ENCODE data around the gene PSMC1. TPM values are rescaled to one million over a fixed set of nuclear protein-coding genes. Genes with fewer than 3 reads are reported as not detected.
A peak's percentile ranks its signal among the peaks of the same experiment; 100 is the strongest.

The PSMC1 gene
- polyA plus RNA-seq, 2 donors = 64.1 to 135 TPM

- Histone ChIP-seq H3K36me3 (ENCODE audit: control insufficient read depth in 2 of 2, insufficient read depth in 2 of 2, low read length in 1 of 2) (peaks cover 6 to 49% of the 10 kb centered on the region in 2 donors), H3K4me3 (ENCODE audit: low read depth in 1 of 2, low read length in 2 of 2) (no peak overlapping the region), H3K27ac (ENCODE audit: low read depth in 2 of 2, low read length in 1 of 2) (no peak overlapping the region), H3K4me1 (ENCODE audit: control insufficient read depth in 2 of 2, insufficient read depth in 2 of 2, low read length in 1 of 2) (no peaks in the 10 kb centered on the region), H3K27me3 (ENCODE audit: control insufficient read depth in 1 of 2, insufficient read depth in 2 of 2, low read length in 2 of 2) (no peaks in the 10 kb centered on the region), H3K9me3 (ENCODE audit: control insufficient read depth in 2 of 2, insufficient read depth in 1 of 2, low read depth in 1 of 2, low read length in 1 of 2) (no peaks in the 10 kb centered on the region)
- 47 to 50% methylated on average over 8 of the region's 8 CpGs for WGBS, 2 donors
These were observed 18.6 kb downstream of the PSMC1 start for GRCh38 chr14:90274808-90275457.

GRCh38 chr14:90275458-90275814, 19.1 kb downstream of the PSMC1 start:
- H3K27ac ChIP-seq (ENCODE audit: low read depth in 2 of 2, low read length in 1 of 2) = peak overlapping the region in 1 of 2 donors; percentile 52
- H3K36me3 ChIP-seq (ENCODE audit: control insufficient read depth in 2 of 2, insufficient read depth in 2 of 2, low read length in 1 of 2) = peaks cover 7 to 47% of the 10 kb centered on the region in 2 donors

GRCh38 chr14:90275820-90276219, 19.5 kb downstream of the PSMC1 start:
- Histone ChIP-seq H3K27ac (ENCODE audit: low read depth in 2 of 2, low read length in 1 of 2) (no peak overlapping the region), H3K27me3 (ENCODE audit: control insufficient read depth in 1 of 2, insufficient read depth in 2 of 2, low read length in 2 of 2) (no peaks in the 10 kb centered on the region), H3K4me3 (ENCODE audit: low read depth in 1 of 2, low read length in 2 of 2) (no peak overlapping the region), H3K9me3 (ENCODE audit: control insufficient read depth in 2 of 2, insufficient read depth in 1 of 2, low read depth in 1 of 2, low read length in 1 of 2) (no peaks in the 10 kb centered on the region), H3K4me1 (ENCODE audit: control insufficient read depth in 2 of 2, insufficient read depth in 2 of 2, low read length in 1 of 2) (no peaks in the 10 kb centered on the region), H3K36me3 (ENCODE audit: control insufficient read depth in 2 of 2, insufficient read depth in 2 of 2, low read length in 1 of 2) (peaks cover 5 to 47% of the 10 kb centered on the region in 2 donors)
- 82 to 84% methylated on average over 8 of the region's 8 CpGs for WGBS, 2 donors

More at GRCh38 chr14:90275458-90275814, 19.1 kb downstream of the PSMC1 start:
- Histone ChIP-seq H3K9me3 (ENCODE audit: control insufficient read depth in 2 of 2, insufficient read depth in 1 of 2, low read depth in 1 of 2, low read length in 1 of 2) (no peaks in the 10 kb centered on the region), H3K4me3 (ENCODE audit: low read depth in 1 of 2, low read length in 2 of 2) (no peak overlapping the region), H3K27me3 (ENCODE audit: control insufficient read depth in 1 of 2, insufficient read depth in 2 of 2, low read length in 2 of 2) (no peaks in the 10 kb centered on the region), H3K4me1 (ENCODE audit: control insufficient read depth in 2 of 2, insufficient read depth in 2 of 2, low read length in 1 of 2) (no peaks in the 10 kb centered on the region)
- 77 to 80% methylated on average over 9 of the region's 9 CpGs for WGBS, 2 donors

- Histone ChIP-seq H3K4me1 (ENCODE audit: control insufficient read depth in 2 of 2, insufficient read depth in 2 of 2, low read length in 1 of 2) (no peaks in the 10 kb centered on the region), H3K9me3 (ENCODE audit: control insufficient read depth in 2 of 2, insufficient read depth in 1 of 2, low read depth in 1 of 2, low read length in 1 of 2) (no peaks in the 10 kb centered on the region), H3K36me3 (ENCODE audit: control insufficient read depth in 2 of 2, insufficient read depth in 2 of 2, low read length in 1 of 2) (peaks cover 4 to 50% of the 10 kb centered on the region in 2 donors), H3K27ac (ENCODE audit: low read depth in 2 of 2, low read length in 1 of 2) (no peak overlapping the region), H3K4me3 (ENCODE audit: low read depth in 1 of 2, low read length in 2 of 2) (no peak overlapping the region), H3K27me3 (ENCODE audit: control insufficient read depth in 1 of 2, insufficient read depth in 2 of 2, low read length in 2 of 2) (no peaks in the 10 kb centered on the region)
- 81 to 85% methylated on average over 18 of the region's 18 CpGs for WGBS, 2 donors
These were observed 20.5 kb downstream of the PSMC1 start for GRCh38 chr14:90276646-90277367.

- H3K27ac ChIP-seq (ENCODE audit: low read depth in 2 of 2, low read length in 1 of 2) = no peak overlapping the region
- WGBS, 2 donors = 91 to 94% methylated on average over 24 of the region's 24 CpGs
- no peaks in the 10 kb centered on the region for H3K4me1 ChIP-seq (ENCODE audit: control insufficient read depth in 2 of 2, insufficient read depth in 2 of 2, low read length in 1 of 2)
- peaks cover 4 to 48% of the 10 kb centered on the region in 2 donors for H3K36me3 ChIP-seq (ENCODE audit: control insufficient read depth in 2 of 2, insufficient read depth in 2 of 2, low read length in 1 of 2)
- no peaks in the 10 kb centered on the region for H3K27me3 ChIP-seq (ENCODE audit: control insufficient read depth in 1 of 2, insufficient read depth in 2 of 2, low read length in 2 of 2)
- no peak overlapping the region for H3K4me3 ChIP-seq (ENCODE audit: low read depth in 1 of 2, low read length in 2 of 2)
- no peaks in the 10 kb centered on the region for H3K9me3 ChIP-seq (ENCODE audit: control insufficient read depth in 2 of 2, insufficient read depth in 1 of 2, low read depth in 1 of 2, low read length in 1 of 2)
These were observed 21.3 kb downstream of the PSMC1 start for GRCh38 chr14:90277581-90278198.

DNA sequence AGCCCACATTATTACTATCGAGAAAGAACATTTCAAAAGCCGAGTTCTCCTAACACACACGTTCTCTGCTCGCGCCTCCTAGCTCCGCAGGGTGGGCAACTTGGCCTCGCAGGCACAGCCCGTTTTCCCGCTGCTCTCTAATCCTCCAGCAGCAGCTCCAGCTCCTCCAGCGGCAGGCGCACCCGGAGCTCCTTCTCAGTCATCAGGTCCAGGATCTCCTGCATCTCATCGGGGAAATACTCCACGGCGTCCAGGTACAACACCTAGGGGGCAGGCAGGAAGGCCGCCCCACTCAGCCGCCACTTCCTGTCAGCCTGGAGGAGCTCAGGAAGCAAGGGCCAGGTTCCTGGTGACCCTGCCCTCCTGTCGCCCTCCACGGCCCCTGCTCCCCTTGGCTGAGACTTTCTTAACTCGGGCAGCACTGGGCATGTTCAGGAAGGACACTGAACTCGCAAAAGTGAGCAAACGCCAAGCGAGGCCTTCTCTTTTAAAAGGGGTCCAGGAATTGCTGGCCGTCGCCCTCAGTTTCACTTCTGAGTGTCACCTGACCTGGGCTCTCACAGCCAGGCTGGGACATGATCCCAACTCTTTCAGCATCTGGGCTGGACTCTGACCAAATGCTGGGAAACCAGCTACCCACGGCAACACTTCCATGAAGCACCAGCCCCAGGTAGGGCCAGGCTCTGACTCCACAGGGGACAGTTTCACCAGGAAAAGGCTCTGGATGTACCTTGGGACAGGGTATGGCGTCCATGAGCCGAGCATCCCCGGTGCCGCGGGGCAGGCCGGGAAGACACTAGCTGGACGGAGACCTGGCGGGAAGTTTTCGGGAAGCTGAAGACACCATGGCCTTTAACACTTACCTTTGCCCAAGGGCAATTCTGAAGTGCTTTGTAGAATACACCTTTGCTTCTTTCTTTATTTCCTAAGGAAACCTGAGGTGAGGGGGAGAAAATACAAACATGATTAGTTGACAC, 22.1 kb downstream of the PSMC1 start:
- Histone ChIP-seq H3K27me3 (ENCODE audit: control insufficient read depth in 1 of 2, insufficient read depth in 2 of 2, low read length in 2 of 2) (no peaks in the 10 kb centered on the region), H3K4me1 (ENCODE audit: control insufficient read depth in 2 of 2, insufficient read depth in 2 of 2, low read length in 1 of 2) (no peaks in the 10 kb centered on the region), H3K9me3 (ENCODE audit: control insufficient read depth in 2 of 2, insufficient read depth in 1 of 2, low read depth in 1 of 2, low read length in 1 of 2) (no peaks in the 10 kb centered on the region), H3K36me3 (ENCODE audit: control insufficient read depth in 2 of 2, insufficient read depth in 2 of 2, low read length in 1 of 2) (peaks cover 8 to 44% of the 10 kb centered on the region in 2 donors), H3K27ac (ENCODE audit: low read depth in 2 of 2, low read length in 1 of 2) (no peak overlapping the region), H3K4me3 (ENCODE audit: low read depth in 1 of 2, low read length in 2 of 2) (no peak overlapping the region)
- WGBS, 2 donors = 90% methylated on average over 35 of the region's 35 CpGs

- no peaks in the 10 kb centered on the region for H3K4me1 ChIP-seq (ENCODE audit: control insufficient read depth in 2 of 2, insufficient read depth in 2 of 2, low read length in 1 of 2)
- H3K27ac ChIP-seq (ENCODE audit: low read depth in 2 of 2, low read length in 1 of 2) = no peak overlapping the region
- no peaks in the 10 kb centered on the region for H3K27me3 ChIP-seq (ENCODE audit: control insufficient read depth in 1 of 2, insufficient read depth in 2 of 2, low read length in 2 of 2)
- no peaks in the 10 kb centered on the region for H3K9me3 ChIP-seq (ENCODE audit: control insufficient read depth in 2 of 2, insufficient read depth in 1 of 2, low read depth in 1 of 2, low read length in 1 of 2)
- 96 to 98% methylated on average over 7 of the region's 7 CpGs for WGBS, 2 donors
- no peak overlapping the region for H3K4me3 ChIP-seq (ENCODE audit: low read depth in 1 of 2, low read length in 2 of 2)
- peaks cover 8 to 39% of the 10 kb centered on the region in 2 donors for H3K36me3 ChIP-seq (ENCODE audit: control insufficient read depth in 2 of 2, insufficient read depth in 2 of 2, low read length in 1 of 2)
These were observed 23.7 kb downstream of the PSMC1 start for GRCh38 chr14:90280096-90280495.

DNA sequence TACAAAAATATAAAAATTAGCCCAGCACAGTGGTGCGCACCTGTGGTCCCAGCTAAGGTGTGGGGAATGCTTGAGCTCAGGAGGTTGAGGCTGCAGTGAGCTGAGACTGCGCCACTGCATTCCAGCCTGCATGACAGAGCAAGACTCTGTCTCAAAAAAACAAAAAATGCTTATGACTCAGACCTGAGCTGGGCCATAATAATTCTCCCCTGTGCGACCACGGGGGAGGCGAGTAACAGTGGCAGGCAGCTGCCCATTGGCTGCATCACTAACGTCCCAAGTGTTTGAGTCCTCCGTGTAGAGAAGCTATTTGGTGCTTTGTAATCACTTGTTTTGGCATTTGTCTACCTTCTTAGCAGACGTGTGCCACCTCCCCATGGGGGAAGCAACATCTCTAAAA, 24.9 kb downstream of the PSMC1 start:
- peaks cover 8 to 37% of the 10 kb centered on the region in 2 donors for H3K36me3 ChIP-seq (ENCODE audit: control insufficient read depth in 2 of 2, insufficient read depth in 2 of 2, low read length in 1 of 2)
- no peaks in the 10 kb centered on the region for H3K4me1 ChIP-seq (ENCODE audit: control insufficient read depth in 2 of 2, insufficient read depth in 2 of 2, low read length in 1 of 2)
- H3K9me3 ChIP-seq (ENCODE audit: control insufficient read depth in 2 of 2, insufficient read depth in 1 of 2, low read depth in 1 of 2, low read length in 1 of 2) = no peaks in the 10 kb centered on the region
- H3K4me3 ChIP-seq (ENCODE audit: low read depth in 1 of 2, low read length in 2 of 2) = no peak overlapping the region
- 59 to 76% methylated on average over 8 of the region's 8 CpGs for WGBS, 2 donors
- H3K27ac ChIP-seq (ENCODE audit: low read depth in 2 of 2, low read length in 1 of 2) = no peak overlapping the region
- H3K27me3 ChIP-seq (ENCODE audit: control insufficient read depth in 1 of 2, insufficient read depth in 2 of 2, low read length in 2 of 2) = no peaks in the 10 kb centered on the region

DNA sequence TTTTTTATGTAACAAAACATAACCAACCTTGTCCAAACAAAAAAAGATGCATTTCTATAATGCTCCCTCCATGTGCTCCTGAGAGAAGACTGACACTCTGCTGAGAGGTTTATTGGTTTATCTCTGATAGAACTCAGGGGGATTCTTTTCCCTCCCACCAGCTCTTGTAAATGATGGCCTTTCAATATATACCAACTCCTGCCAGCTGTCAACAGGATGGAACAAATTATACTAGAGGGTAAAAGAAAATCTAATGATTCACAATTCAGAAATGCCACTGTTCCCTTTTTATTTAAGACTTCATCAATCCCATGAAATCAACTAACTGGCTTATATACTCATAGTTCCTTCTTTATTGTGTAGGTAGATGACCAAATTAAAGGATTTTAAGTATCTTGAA, 25.4 kb downstream of the PSMC1 start:
- no peak overlapping the region for H3K4me3 ChIP-seq (ENCODE audit: low read depth in 1 of 2, low read length in 2 of 2)
- no peaks in the 10 kb centered on the region for H3K9me3 ChIP-seq (ENCODE audit: control insufficient read depth in 2 of 2, insufficient read depth in 1 of 2, low read depth in 1 of 2, low read length in 1 of 2)
- peaks cover 8 to 38% of the 10 kb centered on the region in 2 donors for H3K36me3 ChIP-seq (ENCODE audit: control insufficient read depth in 2 of 2, insufficient read depth in 2 of 2, low read length in 1 of 2)
- H3K27ac ChIP-seq (ENCODE audit: low read depth in 2 of 2, low read length in 1 of 2) = no peak overlapping the region
- H3K4me1 ChIP-seq (ENCODE audit: control insufficient read depth in 2 of 2, insufficient read depth in 2 of 2, low read length in 1 of 2) = no peaks in the 10 kb centered on the region
- H3K27me3 ChIP-seq (ENCODE audit: control insufficient read depth in 1 of 2, insufficient read depth in 2 of 2, low read length in 2 of 2) = no peaks in the 10 kb centered on the region
